GM19324 (cell line): ENCODE results near the gene SMR3B.

Source experiments
- ATAC-seq: cut with Tn5 transposase; IDR thresholded peaks from one replicate; pipeline ENCODE4 v1.9.1; 2021; ENCODE audit warnings: mild to moderate bottlenecking, moderate library complexity; ENCODE audit not compliant: unreplicated experiment, low FRiP score

The SMR3B gene

GRCh38 chr4:70382691-70383181 is at the start of gene SMR3B:
SMR3B (plus strand) TSS chr4:70383131; CDS start chr4:70384511, 1,380 bp downstream.
- no peak for ATAC-seq

DNA sequence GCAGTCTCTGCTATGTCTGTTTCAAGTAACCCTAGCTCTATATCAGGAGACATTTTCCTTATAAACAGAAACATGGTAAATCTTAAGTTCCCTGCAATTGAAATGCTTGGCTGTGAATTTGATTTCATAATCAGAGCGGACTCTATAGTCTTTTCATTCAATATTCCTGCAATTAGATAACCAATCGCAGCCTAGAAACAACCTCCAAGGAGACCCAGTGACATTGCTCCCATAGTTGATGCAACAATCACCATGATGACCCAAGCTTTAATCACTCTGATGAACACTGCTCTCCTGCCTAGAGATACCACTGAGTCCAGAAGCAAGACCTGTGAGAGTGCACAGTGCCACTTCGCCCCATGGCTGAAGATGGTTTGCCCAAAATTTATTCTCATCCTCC is 48.2 kb upstream of the SMR3B start, which contains the start of gene CABS1:
CABS1 (plus strand) TSS at position 301 of the 400 bp plus-strand sequence; CDS start at position 360, 59 bp downstream.
- no peak for ATAC-seq

GRCh38 chr4:70336043-70336442 is 46.9 kb upstream of the SMR3B start:
- ATAC-seq, result no peak

DNA sequence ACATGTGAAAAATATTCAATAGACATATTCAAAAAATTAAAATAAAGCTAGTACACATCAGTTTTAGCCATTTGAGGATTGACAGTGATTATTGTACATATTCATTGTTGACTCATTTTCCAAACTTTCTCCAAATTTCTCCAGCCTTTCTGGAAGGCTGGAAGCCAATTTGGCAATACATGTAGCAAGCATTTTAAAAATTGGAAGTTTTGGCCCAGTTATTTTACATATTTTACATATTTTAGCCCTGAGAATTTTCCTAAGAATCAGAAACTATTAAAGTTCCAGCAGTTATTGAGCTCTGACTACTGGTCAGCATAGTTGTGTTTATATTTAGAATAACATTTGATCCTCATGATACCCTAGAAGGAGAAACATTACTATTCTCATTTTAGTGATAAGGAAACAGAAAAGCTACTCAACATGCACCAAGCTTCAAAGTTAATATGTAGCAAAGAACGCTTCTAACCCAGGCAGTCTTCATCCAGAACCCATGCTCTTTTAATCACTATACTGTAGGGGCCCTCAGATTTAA is 45.0 kb upstream of the SMR3B start:
- ATAC-seq, result no peak

- no peak for ATAC-seq
These were observed 26.7 kb upstream of the SMR3B start for GRCh38 chr4:70356185-70356584.

GRCh38 chr4:70359115-70359661 is 23.7 kb upstream of the SMR3B start:
- no peak for ATAC-seq

DNA sequence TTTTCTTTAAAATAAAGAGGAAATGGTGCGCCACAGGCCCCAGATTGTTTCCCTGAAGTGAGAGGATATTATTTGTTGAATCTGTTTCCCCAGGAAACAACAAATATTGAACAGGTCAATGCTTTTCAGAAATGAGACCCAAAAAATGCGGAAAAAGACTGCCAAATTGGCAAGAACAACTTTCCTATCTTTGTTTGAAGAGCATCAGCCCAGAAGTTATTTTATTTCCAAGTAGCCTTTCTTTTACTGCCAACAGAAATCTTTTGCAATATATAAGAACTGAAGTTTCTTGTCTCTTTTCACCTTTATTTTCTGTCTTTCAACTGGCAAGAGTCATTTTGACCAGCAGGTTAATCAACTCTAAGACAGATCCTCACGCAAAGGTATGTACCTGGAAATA is 22.5 kb upstream of the SMR3B start, which contains the start of gene SMR3A:
SMR3A (plus strand) TSS at position 301 of the 400 bp plus-strand sequence. CDS start 1,356 bp downstream, outside the sequence.
- no peak for ATAC-seq

GRCh38 chr4:70364002-70364401 is 18.9 kb upstream of the SMR3B start:
- peak; percentile 65 for ATAC-seq

- ATAC-seq, result no peak
These were observed 17.5 kb upstream of the SMR3B start for GRCh38 chr4:70365479-70365878.

GRCh38 chr4:70367813-70368212 is 15.1 kb upstream of the SMR3B start:
- ATAC-seq, result no peak

DNA sequence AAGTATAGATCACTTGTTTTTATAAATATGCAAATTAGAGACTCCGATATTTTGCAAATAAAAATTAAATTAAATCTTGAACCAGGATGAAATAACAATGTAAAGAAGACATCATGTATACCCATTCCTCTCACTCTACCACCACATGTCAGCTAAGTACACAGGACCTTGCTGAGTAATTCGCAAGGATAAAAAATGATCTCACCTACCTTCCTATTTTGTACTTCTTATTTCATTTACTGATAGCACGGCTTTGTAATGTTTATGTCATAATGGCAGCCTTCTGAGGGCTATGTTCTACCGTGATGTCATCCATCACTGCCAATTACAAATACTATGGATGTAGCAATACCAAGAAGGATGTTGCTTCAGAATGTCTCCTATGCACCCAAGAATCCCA is 10.9 kb upstream of the SMR3B start:
- ATAC-seq, result no peak

- no peak for ATAC-seq
These were observed 10.2 kb upstream of the SMR3B start for GRCh38 chr4:70372760-70373159.

DNA sequence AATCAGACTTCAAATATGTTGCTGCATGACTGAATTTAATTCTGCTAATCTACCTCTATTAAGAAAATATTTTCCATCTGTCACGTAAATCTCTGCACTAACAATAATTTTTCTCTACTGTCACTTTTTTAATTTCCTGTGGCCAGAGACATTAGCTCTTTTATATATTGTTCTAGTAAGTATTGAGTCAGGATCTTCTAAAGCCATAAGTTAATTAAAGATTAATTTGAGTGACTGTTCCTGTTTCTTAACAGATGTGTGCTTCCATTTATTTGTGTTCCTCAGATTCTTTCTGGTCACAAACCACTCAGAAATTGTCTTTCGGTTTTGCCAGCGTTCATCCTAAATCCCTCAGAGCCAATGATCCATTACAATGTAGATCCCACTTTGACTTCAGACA is 2.4 kb upstream of the SMR3B start:
- no peak for ATAC-seq

DNA sequence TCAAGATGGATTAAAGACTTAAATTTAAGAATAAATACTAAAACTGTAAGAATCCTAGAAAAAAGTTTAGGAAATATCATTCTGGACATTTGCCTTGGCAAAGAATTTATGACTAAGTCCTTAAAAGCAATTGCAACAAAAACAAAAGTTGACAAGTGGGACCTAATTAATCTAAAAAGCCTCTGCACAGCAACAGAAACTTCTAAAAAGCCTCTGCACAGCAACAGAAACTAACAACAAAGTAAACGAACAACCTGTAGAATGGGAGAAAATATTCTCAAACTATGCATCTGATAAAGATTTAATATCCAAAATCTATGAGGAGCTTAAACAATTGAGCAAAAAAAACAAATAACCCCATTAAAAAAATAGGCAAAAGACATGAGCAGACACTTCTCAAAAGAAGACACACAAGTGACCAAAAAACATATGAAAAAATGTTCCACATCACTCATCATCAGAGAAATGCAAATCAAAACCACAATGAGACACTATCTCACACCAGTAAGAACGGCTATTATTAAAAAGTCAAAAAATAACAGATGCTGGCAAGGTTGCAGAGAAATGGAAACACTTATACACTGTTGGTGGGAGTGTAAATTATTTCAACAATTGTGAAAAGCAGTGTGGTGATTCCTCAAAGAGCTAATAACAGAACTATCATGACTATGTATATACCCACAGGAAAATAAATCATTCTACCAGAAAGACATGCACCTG is 9.3 kb downstream of the SMR3B start:
- ATAC-seq, result peak; percentile 74

- no peak for ATAC-seq
These were observed 14.6 kb downstream of the SMR3B start, which contains the start of gene OPRPN for GRCh38 chr4:70397580-70397979. OPRPN (plus strand) TSS chr4:70397940; CDS start chr4:70399286, 1,346 bp downstream.

DNA sequence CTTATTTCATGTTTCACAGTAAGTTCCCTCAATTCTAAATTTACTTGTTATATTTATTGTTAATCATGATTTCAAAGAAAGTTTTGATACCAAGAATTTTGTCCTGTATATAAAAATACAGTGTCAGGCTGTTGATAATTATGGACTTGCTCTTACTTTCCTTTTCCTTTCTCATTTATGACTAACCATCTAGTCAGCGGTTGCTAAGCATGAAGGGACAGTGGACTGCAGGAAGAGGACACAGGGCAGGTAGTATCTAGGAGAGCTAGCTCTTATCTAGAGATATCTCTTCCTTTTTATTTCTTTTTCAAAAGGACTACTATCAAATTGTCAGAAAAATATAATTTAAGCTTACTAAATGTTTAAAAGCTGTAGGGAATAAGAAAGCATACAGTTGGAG is 16.4 kb downstream of the SMR3B start:
- ATAC-seq, result peak; percentile 72

- no peak for ATAC-seq
These were observed 19.8 kb downstream of the SMR3B start for GRCh38 chr4:70402762-70403161.

GRCh38 chr4:70405765-70406164 is 22.8 kb downstream of the SMR3B start:
- ATAC-seq, result peak; percentile 46

DNA sequence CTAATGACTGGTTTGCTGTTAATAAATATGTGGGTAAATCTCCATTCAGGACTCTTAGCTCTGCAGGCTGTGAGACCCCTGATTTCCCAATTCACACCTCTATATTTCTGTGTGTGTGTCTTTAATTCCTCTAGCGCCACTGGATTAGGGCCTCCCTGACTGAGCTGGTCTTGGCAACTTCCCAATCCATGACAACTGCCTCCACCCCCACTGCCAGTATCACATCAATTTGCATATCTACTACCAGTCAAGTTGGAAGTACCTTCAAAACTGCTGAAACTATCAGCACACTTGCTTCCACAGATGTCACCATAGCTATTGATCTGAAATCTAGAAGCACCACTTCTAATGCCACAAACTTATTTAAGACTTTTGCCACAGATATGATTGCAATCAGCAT is 42.4 kb downstream of the SMR3B start:
- ATAC-seq, result no peak

DNA sequence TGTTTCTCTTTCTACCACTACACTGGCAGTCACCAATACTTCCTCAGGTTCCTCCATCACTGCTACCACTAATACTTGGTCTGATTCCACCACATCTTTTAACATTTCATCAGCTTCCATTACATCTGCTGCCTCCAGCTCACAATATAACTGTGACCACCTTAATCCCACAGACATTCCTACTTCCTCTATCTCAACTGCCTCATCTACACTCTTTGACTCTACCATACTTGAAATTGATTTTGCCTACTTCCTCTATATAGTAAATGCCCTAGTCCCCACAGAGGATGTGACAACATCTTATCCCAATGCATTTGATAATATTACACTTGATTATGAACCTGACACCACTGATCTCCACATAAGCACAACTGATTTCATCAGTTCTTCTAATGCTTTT is 43.9 kb downstream of the SMR3B start:
- no peak for ATAC-seq

DNA sequence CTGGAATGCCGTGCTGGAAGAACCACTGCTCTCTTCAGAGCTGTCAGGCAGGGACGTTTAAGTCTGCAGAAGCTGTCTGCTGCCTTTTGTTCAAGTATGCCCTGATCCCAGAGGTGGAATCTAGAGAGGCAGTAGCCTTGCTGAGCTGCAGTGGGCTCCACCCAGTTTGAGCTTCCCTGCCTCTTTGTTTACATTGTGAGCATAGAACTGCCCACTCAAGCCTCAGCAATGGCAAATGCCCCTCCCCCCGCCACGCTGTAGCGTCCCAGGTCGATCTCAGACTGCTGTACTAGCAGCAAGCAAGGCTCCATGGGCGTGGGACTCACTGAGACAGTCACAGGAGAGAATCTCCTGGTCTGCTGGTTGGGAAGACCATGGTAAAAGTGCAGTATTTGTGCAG is 54.3 kb downstream of the SMR3B start:
- no peak for ATAC-seq
